Activated B cell treated with CpG ODN at 0.5 μM for 24 hours (primary cell): Measurements from ENCODE around the gene ARHGEF38. TPM values are rescaled to one million over a fixed set of nuclear protein-coding genes. Genes with fewer than 3 reads are reported as not detected.

Experiments
- ATAC-seq: fragments of 200-7000 bp; cut with Tn5 transposase; one replicate; pipeline ENCODE4 v1.10.0; 2021; ENCODE audit warnings: low read depth, mild to moderate bottlenecking, moderate library complexity
- CTCF ChIA-PET: fragments of 350-600 bp; sonication (Branson Sonifier 250); formaldehyde crosslinking; loops from one replicate; lab custom pipeline; 2021; ENCODE audit warnings: antibody characterized with exemption; lab: Charles Lee
- POLR2A ChIA-PET: fragments of 350-600 bp; sonication (Branson Sonifier 250); formaldehyde crosslinking; loops from one replicate; lab custom pipeline; 2021; ENCODE audit warnings: antibody characterized with exemption; lab: Charles Lee
- DNase-seq: peaks from one replicate; pipeline ENCODE4 v3.0.0; 2022
- H3K27ac Mint-ChIP-seq: one replicate; pipeline ENCODE4 v1.8.0; 2020; ENCODE audit warnings: mixed read lengths
- H3K27me3 Mint-ChIP-seq: one replicate; pipeline ENCODE4 v1.8.0; 2021; ENCODE audit warnings: mixed read lengths
- H3K36me3 Mint-ChIP-seq: one replicate; pipeline ENCODE4 v1.8.0; 2021; ENCODE audit warnings: low read depth, mixed read lengths
- H3K4me1 Mint-ChIP-seq: one replicate; pipeline ENCODE4 v1.8.0; 2021; ENCODE audit warnings: mixed read lengths
- H3K4me3 Mint-ChIP-seq: one replicate; pipeline ENCODE4 v1.8.0; 2020; ENCODE audit warnings: mild to moderate bottlenecking, mixed read lengths
- H3K9me3 Mint-ChIP-seq: one replicate; pipeline ENCODE4 v1.8.0; 2020; ENCODE audit warnings: mixed read lengths
- intact Hi-C: fragments of 100-400 bp; cut with micrococcal nuclease; formaldehyde crosslinking; loops from one replicate; pipeline ENCODE4 v1.15.1; 2024
- total RNA-seq: library from RNA; stranded (reverse); gene quantifications from 2 replicates; pipeline ENCODE4 v1.2.3, GENCODE V29; 2022
- TF ChIP-seq, protein P1 (sequence below): fragments of 200-600 bp; IDR thresholded peaks from one replicate; pipeline ENCODE4 v1.8.0; 2022; ENCODE audit warnings: antibody characterized with exemption, mild to moderate bottlenecking

The ARHGEF38 gene
- total RNA-seq, 1 donor from 2014 or later: not detected

GRCh38 chr4:105619188-105619931, 66.9 kb downstream of the ARHGEF38 start:
- Mint-ChIP-seq H3K9me3 (no peaks in the 10 kb centered on the region), H3K4me1 (no peaks in the 10 kb centered on the region), H3K27me3 (peaks cover 2% of the 10 kb centered on the region), H3K36me3 (no peaks in the 10 kb centered on the region), H3K4me3 (no peak overlapping the region), H3K27ac (no peak overlapping the region)
- CTCF ChIA-PET: no interaction called here
- ATAC-seq (no peak), DNase-seq (no peak)
- TF ChIP-seq, protein P1, sequence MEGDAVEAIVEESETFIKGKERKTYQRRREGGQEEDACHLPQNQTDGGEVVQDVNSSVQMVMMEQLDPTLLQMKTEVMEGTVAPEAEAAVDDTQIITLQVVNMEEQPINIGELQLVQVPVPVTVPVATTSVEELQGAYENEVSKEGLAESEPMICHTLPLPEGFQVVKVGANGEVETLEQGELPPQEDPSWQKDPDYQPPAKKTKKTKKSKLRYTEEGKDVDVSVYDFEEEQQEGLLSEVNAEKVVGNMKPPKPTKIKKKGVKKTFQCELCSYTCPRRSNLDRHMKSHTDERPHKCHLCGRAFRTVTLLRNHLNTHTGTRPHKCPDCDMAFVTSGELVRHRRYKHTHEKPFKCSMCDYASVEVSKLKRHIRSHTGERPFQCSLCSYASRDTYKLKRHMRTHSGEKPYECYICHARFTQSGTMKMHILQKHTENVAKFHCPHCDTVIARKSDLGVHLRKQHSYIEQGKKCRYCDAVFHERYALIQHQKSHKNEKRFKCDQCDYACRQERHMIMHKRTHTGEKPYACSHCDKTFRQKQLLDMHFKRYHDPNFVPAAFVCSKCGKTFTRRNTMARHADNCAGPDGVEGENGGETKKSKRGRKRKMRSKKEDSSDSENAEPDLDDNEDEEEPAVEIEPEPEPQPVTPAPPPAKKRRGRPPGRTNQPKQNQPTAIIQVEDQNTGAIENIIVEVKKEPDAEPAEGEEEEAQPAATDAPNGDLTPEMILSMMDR: no peak
- intact Hi-C loops: no loop called here
- POLR2A ChIA-PET: no interaction called here

DNA sequence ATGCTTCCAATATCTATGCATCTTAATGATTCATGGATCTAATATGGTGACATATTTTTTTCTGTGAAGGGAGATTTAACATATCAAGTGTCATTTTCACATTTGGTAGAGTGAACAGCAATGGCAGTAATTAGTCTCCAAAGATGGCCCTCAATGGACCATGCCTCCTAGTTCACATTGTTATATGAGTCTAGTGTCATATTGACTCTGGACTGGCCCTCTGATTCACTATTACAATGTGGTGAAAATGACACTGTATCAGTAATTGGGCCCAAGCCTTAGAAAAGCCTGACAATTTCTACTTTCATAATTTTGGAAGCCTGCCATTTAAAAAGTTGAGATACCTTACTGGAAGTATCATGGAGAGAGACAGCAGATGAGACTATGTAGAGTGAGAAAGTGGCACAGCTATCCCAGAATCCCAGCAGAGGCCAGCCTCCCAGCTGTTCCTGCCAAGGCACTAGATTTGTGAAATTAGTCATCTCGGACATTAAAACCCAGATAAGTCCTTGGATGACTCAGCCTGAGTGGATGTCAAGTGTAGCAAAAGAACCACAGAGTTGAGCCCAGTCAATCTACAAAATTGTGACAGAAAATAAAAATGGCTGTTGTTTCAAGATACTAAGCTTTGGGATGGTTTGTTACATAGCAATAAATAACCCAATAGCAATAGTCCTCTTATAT, 68.4 kb downstream of the ARHGEF38 start:
- POLR2A ChIA-PET: no interaction called here
- intact Hi-C loops: no loop called here
- Mint-ChIP-seq H3K4me3 (no peak overlapping the region), H3K27ac (no peak overlapping the region), H3K4me1 (no peaks in the 10 kb centered on the region), H3K9me3 (no peaks in the 10 kb centered on the region), H3K36me3 (no peaks in the 10 kb centered on the region), H3K27me3 (peaks cover 3% of the 10 kb centered on the region)
- no peak for ATAC-seq
- DNase-seq: no peak
- TF ChIP-seq, protein P1: no peak
- CTCF ChIA-PET: no interaction called here

- no peak for DNase-seq
- H3K27ac Mint-ChIP-seq: no peak overlapping the region
- TF ChIP-seq, protein P1: no peak
- H3K36me3 Mint-ChIP-seq: no peaks in the 10 kb centered on the region
- no peaks in the 10 kb centered on the region for H3K9me3 Mint-ChIP-seq
- intact Hi-C loops: no loop called here
- ChIA-PET CTCF (no interaction called here), POLR2A (no interaction called here)
- H3K4me1 Mint-ChIP-seq: no peaks in the 10 kb centered on the region
- H3K4me3 Mint-ChIP-seq: no peak overlapping the region
- peaks cover 3% of the 10 kb centered on the region for H3K27me3 Mint-ChIP-seq
- no peak for ATAC-seq
Observed at GRCh38 chr4:105622269-105622668, 69.8 kb downstream of the ARHGEF38 start.

DNA sequence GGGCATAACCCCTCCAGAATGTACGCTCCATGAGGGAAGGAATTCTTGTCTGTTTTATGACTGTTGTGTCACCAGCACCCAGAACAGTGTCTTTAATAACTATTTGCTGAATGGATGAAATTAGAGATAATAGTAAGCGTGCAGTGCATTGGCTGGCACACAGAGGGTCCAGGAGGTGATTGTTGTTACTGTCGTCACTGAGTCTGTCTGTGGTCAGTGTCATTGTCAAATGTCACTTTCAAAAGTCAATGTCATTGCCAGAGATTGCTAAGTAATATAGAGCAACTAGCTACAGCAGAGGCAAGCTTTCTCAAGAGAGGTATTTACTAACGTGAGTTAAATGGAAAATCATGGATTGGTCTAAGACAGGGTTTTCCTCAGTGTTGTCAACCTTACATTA, 70.7 kb downstream of the ARHGEF38 start:
- CTCF ChIA-PET: no interaction called here
- no peak for ATAC-seq

DNA sequence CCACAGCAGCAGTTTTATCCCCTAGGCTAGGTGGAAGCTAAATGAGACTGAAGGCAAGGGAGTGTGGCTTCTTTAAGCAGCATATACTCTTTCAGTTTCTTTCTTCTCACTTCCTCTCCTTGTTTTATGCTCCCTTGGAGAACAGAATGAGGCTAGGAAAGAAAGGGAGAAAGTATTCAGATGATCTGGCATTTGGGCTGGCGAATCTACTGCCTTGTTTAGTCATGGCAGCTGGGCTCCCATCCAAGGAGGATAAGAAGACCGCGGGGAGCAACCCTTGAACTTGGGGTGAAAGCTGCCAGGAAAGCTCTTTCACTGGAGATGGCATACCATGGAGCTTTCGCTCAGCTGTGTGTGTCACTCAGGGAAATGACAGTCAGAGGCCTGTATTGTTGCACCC, 72.1 kb downstream of the ARHGEF38 start:
- Mint-ChIP-seq H3K9me3 (no peaks in the 10 kb centered on the region), H3K4me1 (no peaks in the 10 kb centered on the region), H3K27ac (no peak overlapping the region), H3K27me3 (peaks cover 3% of the 10 kb centered on the region), H3K36me3 (no peaks in the 10 kb centered on the region), H3K4me3 (no peak overlapping the region)
- intact Hi-C loops: no loop called here
- POLR2A ChIA-PET: no interaction called here
- CTCF ChIA-PET: interaction anchor here (0.7 kb wide), 1 partner anchor 151 kb away, joined by 3 read pairs; the partner anchor contains the start of gene PPA2
- ATAC-seq (no peak), DNase-seq (no peak)
- TF ChIP-seq, protein P1: no peak

More for the DNA sequence above, 70.7 kb downstream of the ARHGEF38 start:
- H3K4me3 Mint-ChIP-seq: no peak overlapping the region
- intact Hi-C loops: no loop called here
- no peaks in the 10 kb centered on the region for H3K36me3 Mint-ChIP-seq
- peaks cover 3% of the 10 kb centered on the region for H3K27me3 Mint-ChIP-seq
- TF ChIP-seq, protein P1: no peak
- no peak overlapping the region for H3K27ac Mint-ChIP-seq
- POLR2A ChIA-PET: no interaction called here
- no peaks in the 10 kb centered on the region for H3K9me3 Mint-ChIP-seq
- no peaks in the 10 kb centered on the region for H3K4me1 Mint-ChIP-seq
- no peak for DNase-seq
